Stimulated activated CD8-positive, alpha-beta memory T cell treated with anti-CD3 and anti-CD28 coated beads, Interleukin-15, amount 100 ng/mL, for 4 hours (primary cell): Measurements from ENCODE around the gene PCDHA3.
"Not testable (repeated sequence)": the region's sequence is repeated elsewhere in the genome, so short reads cannot be mapped to it uniquely, and the experiment has no call there.

ENCODE experiments used
- DNase-seq, 2 donors: peaks; one replicate each; pipeline ENCODE4 v3.0.0-alpha.2; 2020; ENCODE audit warnings: low read depth in 2 of 2

PCDHA3 gene

DNA sequence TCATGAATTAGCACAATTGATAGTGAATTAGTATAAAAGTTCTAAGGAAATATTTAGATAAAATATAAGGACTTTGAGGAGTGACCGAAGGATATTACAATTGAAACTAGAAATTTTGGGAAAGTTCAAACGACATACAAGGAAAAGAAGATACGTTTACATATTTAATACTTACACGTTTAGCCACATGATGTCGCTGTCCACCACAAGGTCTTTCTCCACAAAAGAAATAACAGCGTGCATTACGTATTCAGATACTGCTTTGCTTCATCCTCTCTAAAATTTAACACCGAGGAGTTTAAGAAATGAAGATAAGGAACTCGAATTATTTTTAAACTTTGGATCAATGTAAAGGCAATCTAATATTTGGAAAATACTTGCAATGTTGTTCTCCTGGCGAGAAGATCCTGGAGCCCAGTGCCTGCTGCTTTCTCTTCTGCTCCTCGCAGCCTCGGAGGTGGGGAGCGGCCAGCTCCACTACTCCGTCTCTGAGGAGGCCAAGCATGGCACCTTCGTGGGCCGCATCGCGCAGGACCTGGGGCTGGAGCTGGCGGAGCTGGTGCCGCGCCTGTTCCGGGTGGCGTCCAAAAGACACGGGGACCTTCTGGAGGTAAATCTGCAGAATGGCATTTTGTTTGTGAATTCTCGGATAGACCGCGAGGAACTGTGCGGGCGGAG lies at the start of gene PCDHA3:
Gene PCDHA3, plus strand, starts transcription at position 242 of the 678 bp plus-strand sequence.
- DNase-seq, result no peak

DNA sequence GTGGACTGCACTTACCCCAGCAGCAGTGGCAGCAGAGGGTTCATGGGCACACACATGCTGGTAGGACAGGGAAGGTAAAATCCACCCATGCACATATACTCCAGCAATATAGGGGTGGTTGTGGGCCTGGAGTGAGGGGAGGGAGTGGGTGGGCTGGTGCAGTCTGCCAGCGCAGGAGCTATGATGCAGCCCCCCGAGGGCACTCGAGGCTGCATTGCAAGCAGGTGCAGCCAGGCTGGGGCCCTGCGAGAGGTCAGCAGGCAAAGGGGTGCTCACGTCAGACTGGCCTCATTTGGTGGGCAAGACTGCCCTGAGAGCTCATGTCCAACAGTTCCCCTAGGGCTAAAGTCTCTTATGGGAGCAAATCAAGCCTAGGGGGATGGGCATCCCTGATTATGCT lies 47.3 kb upstream of the PCDHA3 start:
- no peak for DNase-seq

DNA sequence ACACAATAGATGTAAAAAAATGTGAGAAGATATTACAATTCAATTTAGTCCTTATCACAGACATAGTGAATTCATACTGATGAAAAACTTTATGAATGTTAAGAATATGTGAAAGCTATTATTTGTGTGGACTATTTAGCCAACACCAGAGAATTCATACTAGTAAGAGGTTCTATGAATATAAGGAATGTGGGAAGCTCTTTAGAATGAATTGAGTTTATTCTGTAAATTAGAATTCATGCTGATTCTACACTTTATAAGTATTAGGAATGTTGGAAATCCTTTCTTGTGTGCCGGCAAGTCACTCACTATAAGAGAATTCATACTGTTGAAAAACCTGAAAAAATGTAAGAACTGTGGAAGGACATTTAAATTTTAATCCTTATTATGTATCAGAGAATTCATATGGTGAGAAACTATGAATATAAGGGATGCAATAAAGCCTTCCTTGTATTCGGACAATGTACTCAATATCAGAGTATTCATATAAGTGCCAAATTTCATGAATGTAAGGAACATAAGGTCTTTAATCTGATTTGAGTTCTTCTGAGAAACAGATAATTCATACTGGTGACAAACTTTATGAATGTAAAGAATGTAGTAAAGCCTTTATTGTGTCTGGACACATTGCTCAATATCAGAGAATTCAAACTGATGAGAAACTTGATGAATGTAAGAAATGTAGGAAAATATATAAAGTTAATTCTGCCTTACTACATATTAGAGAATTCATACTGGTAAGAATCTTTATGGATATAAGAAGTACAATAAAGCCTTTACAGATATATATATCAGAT lies 36.5 kb upstream of the PCDHA3 start:
- no peak for DNase-seq

DNA sequence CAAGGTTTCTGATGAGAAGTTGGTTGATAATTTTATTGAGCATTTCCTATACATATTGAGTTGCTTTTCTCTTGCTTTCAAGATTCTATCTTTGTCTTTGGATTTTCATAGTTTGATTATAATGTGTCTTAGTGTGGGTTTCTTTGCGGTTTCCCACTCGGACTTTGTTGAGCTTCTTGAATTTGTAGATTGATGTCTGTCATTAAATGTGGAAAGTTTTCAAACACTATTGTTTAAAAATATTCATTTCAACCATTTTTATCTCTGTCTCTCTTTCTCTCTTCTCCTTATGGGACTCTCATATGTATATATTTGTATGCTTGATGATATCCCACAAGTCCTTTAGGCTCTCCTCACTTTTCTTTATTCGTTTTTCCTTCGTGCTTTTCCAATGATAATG lies 33.4 kb upstream of the PCDHA3 start:
- DNase-seq, result no peak

DNA sequence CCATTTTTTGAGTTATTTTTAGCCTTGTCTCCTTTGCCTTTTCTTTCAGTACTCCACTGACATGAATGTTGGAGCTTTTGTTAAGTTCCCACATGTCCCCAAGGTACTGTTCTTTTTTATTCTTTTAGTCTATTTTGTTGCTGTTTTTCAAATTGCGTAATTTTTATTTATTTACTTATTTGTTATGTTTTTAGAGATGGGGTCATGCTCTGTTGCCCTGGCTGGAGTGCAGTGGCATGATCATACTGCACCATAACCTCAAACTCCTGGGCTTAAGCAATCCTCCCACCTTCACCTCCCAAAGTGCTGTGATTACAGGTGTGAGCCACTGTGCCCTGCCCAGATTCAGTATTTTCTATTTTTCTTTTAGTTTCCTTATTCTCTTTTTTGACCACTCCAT lies 20.3 kb upstream of the PCDHA3 start:
- DNase-seq, result no peak

DNA sequence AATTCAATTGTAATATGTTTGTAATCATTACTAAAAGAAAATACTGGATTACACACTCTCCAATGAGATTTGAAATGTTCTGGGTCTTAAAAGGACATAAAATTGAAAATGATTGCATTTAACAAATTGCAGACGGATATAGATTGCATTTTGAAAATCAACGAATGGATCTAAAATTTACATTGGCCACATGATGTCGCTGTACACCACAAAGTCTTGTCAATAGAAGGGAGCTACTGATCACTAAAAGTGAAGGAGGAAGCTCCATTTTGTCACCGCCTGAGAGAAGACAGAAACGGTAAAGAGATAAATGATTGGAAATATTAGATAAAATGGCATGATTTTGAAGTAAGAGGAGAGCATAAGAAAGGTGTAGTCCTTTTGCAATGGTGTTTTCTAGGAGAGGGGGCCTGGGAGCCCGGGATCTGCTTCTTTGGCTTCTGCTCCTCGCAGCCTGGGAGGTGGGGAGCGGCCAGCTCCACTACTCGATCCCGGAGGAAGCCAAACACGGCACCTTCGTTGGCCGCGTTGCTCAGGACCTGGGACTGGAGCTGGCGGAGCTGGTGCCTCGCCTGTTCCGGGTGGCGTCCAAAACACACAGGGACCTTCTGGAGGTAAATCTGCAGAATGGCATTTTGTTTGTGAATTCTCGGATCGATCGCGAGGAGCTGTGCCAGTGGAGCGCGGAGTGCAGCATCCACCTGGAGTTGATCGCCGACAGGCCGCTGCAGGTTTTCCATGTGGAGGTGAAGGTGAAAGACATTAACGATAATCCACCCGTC lies 14.8 kb upstream of the PCDHA3 start, which contains the start of gene PCDHA1:
Gene PCDHA1, plus strand, starts transcription at position 236 of the 782 bp plus-strand sequence.
- DNase-seq, result no peak

DNA sequence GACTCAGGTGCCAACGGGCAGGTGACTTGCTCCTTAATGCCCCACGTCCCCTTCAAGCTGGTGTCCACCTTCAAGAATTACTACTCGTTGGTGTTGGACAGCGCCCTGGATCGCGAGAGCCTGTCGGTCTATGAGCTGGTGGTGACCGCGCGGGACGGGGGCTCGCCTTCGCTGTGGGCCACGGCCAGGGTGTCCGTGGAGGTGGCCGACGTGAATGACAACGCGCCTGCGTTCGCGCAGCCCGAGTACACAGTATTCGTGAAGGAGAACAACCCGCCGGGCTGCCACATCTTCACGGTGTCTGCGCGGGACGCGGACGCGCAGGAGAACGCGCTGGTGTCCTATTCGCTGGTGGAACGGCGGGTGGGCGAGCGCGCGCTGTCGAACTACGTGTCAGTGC lies 13.4 kb upstream of the PCDHA3 start:
- not testable (repeated sequence) for DNase-seq

DNA sequence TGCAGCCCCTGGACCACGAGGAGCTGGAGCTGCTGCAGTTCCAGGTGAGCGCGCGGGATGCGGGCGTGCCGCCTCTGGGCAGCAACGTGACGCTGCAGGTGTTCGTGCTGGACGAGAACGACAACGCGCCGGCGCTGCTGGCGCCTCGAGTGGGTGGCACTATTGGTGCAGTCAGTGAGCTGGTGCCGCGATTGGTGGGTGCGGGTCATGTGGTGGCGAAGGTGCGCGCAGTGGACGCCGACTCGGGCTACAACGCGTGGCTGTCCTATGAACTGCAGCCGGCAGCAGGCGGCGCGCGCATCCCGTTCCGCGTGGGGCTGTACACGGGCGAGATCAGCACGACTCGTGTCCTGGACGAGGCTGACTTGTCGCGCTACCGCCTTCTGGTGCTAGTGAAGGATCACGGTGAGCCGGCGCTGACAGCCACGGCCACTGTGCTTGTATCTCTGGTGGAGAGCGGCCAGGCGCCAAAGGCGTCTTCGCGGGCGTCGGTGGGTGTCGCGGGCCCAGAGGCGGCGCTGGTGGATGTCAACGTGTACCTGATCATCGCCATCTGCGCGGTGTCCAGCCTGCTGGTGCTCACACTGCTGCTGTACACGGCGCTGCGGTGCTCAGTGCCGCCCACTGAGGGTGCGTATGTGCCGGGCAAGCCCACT lies 12.9 kb upstream of the PCDHA3 start:
- not testable (repeated sequence) for DNase-seq

DNA sequence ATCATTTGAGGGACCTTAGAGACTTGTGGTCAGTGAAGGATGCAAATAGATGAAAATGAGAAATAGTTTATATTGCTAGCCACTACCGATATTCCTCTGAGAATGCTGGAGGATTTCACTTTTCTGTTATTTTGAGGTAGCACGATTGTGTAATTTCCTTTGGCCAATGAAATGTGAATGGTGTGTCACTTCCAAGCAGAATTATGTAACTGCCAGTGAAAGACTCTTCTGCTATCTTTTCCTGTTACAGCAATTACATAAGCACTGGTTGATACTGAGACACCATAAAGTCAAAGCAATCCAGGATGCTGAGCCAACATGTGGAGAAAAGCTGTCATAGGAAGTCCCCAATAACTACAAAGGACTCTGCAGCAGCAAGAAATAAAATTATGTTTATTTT lies 9.8 kb upstream of the PCDHA3 start:
- DNase-seq, result no peak

DNA sequence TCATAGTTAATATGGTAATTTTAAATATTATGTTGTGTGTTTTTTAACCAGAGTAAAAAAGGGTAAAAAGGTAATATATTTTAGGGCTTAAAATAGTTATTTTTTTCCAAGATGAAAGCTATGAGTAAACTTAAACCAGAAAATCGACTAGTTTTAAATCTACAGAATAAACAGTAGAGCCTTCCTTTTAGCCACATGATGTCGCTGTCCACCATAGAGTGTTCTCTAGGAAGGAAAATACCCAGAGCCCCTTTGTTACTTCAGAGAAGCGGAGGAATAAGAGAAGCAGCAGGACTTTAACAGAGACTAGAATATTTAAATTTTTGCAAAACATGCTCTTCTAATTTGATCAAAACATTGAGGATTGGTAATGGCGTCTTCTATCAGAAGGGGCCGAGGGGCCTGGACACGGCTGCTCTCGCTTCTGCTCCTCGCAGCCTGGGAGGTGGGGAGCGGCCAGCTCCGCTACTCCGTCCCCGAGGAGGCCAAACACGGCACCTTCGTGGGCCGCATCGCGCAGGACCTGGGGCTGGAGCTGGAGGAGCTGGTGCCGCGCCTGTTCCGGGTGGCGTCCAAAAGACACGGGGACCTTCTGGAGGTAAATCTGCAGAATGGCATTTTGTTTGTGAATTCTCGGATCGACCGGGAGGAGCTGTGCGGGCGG lies 6.1 kb upstream of the PCDHA3 start, which contains the start of gene PCDHA2:
Gene PCDHA2, plus strand, starts transcription at position 258 of the 664 bp plus-strand sequence.
- no peak for DNase-seq

DNA sequence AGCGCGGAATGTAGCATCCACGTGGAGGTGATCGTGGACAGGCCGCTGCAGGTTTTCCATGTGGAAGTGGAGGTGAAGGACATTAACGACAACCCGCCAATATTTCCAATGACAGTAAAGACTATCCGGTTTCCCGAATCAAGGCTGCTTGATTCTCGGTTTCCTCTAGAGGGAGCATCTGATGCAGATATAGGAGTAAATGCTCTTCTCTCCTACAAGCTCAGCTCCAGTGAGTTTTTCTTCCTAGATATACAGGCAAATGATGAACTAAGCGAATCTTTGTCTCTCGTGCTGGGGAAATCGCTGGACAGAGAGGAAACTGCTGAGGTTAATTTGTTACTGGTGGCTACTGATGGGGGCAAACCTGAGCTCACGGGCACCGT lies 5.6 kb upstream of the PCDHA3 start:
- DNase-seq, result no peak

DNA sequence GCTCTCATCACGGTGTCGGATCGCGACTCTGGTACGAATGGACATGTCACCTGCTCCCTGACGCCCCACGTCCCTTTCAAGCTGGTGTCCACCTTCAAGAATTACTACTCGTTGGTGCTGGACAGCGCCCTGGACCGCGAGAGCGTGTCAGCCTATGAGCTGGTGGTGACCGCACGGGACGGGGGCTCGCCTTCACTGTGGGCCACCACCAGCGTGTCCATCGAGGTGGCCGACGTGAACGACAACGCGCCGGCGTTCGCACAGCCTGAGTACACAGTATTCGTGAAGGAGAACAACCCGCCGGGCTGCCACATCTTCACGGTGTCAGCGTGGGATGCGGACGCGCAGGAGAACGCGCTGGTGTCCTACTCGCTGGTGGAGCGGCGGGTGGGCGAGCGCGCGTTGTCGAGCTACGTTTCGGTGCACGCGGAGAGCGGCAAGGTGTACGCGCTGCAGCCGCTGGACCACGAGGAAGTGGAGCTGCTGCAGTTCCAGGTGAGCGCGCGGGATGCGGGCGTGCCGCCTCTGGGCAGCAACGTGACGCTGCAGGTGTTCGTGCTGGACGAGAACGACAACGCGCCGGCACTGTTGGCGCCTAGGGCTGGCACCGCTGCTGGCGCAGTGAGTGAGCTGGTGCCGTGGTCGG lies 4.7 kb upstream of the PCDHA3 start:
- not testable (repeated sequence) for DNase-seq

DNA sequence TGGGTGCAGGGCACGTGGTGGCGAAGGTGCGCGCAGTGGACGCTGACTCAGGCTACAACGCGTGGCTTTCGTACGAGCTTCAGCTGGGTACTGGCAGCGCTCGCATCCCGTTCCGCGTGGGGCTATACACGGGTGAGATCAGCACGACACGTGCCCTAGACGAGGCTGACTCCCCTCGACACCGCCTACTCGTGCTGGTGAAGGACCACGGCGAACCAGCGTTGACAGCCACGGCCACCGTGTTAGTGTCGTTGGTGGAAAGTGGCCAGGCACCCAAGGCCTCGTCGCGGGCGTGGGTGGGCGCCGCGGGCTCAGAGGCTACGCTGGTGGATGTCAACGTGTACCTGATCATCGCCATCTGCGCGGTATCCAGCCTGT lies 4.2 kb upstream of the PCDHA3 start:
- no peak for DNase-seq

DNA sequence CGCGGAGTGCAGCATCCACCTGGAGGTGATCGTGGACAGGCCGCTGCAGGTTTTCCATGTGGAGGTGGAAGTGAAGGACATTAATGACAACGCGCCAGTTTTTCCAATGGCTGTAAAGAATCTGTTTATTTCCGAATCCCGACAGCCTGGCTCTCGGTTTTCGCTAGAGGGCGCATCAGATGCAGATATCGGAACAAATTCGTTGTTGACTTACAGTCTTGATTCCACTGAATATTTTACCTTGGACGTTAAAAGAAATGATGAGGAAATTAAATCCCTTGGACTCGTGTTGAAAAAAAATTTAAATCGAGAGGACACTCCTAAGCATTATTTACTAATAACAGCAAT lies 611 bp downstream of the PCDHA3 start:
- DNase-seq, result no peak

DNA sequence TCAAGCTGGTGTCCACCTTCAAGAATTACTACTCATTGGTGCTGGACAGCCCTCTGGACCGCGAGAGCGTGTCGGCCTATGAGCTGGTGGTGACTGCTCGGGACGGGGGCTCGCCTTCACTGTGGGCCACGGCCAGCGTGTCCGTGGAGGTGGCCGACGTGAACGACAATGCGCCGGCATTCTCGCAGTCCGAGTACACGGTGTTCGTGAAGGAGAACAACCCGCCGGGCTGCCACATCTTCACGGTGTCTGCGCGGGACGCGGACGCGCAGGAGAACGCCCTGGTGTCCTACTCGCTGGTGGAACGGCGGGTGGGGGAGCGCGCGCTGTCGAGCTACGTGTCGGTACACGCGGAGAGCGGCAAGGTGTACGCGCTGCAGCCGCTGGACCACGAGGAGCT lies 1.5 kb downstream of the PCDHA3 start:
- DNase-seq, result not testable (repeated sequence)

DNA sequence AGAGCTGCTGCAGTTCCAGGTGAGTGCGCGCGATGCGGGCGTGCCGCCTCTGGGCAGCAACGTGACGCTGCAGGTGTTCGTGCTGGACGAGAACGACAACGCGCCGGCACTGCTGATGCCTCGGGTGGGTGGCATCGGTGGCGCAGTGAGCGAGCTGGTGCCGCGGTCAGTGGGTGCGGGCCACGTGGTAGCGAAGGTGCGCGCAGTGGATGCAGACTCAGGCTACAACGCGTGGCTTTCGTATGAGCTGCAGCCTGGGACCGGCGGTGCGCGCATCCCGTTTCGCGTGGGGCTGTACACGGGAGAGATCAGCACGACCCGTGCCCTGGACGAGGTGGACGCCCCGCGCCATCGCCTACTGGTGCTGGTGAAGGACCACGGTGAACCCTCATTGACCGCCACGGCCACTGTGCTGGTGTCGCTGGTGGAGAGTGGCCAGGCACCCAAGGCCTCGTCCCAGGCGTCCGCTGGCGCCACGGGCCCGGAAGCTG lies 2.0 kb downstream of the PCDHA3 start:
- no peak for DNase-seq

DNA sequence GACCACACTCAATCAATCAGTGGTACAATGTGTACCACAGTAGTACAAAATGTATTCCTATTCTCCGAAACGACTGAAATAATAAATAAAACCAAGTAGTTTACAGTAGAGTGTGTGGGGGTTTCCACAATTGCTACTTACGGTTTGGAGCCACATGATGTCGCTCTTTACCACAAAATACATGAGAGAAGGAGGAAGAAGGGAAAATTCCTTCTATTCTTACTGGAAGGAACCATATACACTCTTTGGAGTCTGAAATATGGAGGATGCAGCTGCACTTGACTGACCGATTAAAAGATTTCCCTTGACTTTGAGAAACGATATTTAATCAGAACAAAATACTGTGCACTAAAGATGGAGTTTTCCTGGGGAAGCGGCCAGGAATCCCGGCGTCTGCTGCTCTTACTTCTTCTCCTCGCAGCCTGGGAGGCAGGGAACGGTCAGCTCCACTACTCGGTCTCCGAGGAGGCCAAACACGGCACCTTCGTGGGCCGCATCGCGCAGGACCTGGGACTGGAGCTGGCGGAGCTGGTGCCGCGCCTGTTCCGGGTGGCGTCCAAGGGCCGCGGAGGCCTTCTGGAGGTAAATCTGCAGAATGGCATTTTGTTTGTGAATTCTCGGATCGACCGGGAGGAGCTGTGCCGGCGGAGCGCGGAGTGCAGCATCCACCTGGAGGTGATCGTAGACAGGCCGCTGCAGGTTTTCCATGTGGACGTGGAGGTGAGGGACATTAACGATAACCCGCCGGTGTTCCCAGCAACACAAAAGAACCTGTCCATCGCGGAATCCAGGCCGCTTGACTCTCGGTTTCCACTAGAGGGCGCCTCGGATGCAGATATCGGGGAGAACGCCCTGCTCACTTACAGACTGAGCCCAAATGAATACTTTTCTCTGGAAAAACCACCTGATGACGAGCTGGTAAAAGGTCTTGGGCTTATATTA lies 6.2 kb downstream of the PCDHA3 start, which contains the start of gene PCDHA4:
Gene PCDHA4, plus strand, starts transcription at position 235 of the 942 bp plus-strand sequence.
- DNase-seq, result no peak

DNA sequence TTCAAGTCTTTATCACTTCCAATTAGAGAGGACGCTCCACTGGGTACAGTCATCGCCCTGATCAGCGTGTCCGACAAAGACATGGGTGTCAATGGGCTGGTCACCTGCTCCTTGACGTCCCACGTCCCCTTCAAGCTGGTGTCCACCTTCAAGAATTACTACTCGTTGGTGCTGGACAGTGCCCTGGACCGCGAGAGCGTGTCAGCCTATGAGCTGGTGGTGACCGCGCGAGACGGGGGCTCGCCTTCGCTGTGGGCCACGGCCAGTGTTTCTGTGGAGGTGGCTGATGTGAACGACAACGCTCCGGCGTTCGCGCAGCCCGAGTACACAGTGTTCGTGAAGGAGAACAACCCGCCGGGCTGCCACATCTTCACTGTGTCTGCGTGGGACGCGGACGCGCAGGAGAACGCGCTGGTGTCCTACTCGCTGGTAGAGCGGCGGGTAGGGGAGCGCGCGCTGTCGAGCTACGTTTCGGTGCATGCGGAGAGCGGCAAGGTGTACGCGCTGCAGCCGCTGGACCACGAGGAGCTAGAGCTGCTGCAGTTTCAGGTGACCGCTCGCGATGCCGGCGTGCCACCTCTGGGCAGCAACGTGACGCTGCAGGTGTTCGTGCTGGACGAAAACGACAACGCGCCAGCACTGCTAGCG lies 7.5 kb downstream of the PCDHA3 start:
- DNase-seq, result not testable (repeated sequence)

DNA sequence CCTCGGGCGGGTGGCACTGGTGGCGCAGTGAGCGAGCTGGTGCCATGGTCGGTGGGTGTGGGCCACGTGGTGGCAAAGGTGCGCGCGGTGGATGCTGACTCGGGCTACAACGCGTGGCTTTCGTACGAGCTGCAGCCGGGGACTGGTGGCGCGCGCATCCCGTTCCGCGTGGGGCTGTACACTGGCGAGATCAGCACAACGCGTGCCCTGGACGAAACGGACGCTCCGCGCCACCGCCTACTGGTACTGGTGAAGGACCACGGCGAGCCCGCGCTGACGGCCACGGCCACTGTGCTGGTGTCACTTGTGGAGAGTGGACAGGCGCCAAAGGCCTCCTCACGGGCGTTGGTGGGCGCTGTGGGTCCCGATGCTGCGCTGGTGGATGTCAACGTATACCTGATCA lies 8.0 kb downstream of the PCDHA3 start:
- DNase-seq, result no peak
